Esophagus muscularis mucosa (tissue), 3 donors: Measurements from ENCODE around the gene DNAH1.

Source experiments
- POLR2A ChIP-seq: fragments of 450-650 bp; IDR thresholded peaks from one replicate; pipeline ENCODE4 v1.6.1; 2017; ENCODE audit warnings: antibody characterized with exemption, moderate library complexity, mild to moderate bottlenecking, low read depth
- TF ChIP-seq, protein P1 (sequence below), 3 experiments: fragments of 200-600 bp in 2 of 3; fragments of 450-650 bp in 1 of 3; sonication (generic) in 2 of 3; IDR thresholded peaks; one replicate each; pipeline ENCODE4 v1.5.1; 2017 to 2019; ENCODE audit warnings: antibody characterized with exemption in 3 of 3, mild to moderate bottlenecking in 2 of 3, moderate library complexity in 1 of 3

DNA sequence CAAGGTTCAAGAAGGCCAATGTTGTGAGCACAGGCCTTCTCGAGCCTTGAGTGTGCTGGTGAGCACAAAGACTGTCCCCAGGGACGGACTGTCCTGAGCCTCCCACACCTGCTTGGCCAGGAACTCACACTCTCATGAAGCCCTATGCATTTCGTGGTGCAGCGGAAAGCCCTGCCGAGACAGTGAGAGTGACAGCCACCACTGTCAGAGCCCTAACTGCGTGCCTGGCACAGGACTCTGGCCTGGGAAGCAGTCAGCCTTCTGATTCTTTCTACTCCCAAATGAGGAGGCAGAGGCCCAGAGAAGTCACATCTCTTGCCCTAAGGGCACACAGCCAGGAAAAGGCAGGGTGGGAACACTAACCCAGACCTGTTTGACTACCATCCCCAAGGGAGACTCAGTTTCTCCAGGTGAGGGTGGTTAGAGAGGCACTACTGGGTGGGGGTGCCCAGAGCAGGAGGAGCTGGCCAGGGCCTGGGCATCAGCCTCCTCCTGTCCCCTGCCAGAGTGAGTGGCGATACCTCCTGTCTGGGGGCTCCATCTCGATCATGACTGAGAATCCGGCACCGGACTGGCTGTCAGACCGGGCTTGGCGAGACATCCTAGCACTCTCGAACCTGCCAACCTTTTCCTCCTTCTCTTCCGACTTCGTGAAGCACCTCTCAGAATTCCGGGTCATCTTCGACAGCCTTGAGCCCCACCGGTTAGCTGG is 78.0 kb downstream of the DNAH1 start:
- TF ChIP-seq, protein P1, sequence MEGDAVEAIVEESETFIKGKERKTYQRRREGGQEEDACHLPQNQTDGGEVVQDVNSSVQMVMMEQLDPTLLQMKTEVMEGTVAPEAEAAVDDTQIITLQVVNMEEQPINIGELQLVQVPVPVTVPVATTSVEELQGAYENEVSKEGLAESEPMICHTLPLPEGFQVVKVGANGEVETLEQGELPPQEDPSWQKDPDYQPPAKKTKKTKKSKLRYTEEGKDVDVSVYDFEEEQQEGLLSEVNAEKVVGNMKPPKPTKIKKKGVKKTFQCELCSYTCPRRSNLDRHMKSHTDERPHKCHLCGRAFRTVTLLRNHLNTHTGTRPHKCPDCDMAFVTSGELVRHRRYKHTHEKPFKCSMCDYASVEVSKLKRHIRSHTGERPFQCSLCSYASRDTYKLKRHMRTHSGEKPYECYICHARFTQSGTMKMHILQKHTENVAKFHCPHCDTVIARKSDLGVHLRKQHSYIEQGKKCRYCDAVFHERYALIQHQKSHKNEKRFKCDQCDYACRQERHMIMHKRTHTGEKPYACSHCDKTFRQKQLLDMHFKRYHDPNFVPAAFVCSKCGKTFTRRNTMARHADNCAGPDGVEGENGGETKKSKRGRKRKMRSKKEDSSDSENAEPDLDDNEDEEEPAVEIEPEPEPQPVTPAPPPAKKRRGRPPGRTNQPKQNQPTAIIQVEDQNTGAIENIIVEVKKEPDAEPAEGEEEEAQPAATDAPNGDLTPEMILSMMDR (IDR thresholded peaks at IDR 0.05) = no peak
- TF ChIP-seq POLR2A = no peak
